Mesodermal cell (in vitro differentiated cells): Measurements from ENCODE around the gene DZIP1L. TPM values are rescaled to one million over a fixed set of nuclear protein-coding genes. Genes with fewer than 3 reads are reported as not detected.
A peak's percentile ranks its signal among the peaks of the same experiment; 100 is the strongest.
"Not testable (repeated sequence)": the region's sequence is repeated elsewhere in the genome, so short reads cannot be mapped to it uniquely, and the experiment has no call there.

ENCODE experiments used
- H3K27ac ChIP-seq: 2 replicates; pipeline ENCODE4 v1.7.0; 2013; ENCODE audit warnings: mild to moderate bottlenecking, low read depth, low read length, moderate library complexity; ENCODE audit not compliant: severe bottlenecking
- H3K36me3 ChIP-seq: 2 replicates; pipeline ENCODE4 v1.7.1; 2013; ENCODE audit warnings: mild to moderate bottlenecking, low read length, moderate library complexity; ENCODE audit not compliant: control insufficient read depth, insufficient read depth
- H3K4me1 ChIP-seq: one replicate; pipeline ENCODE4 v1.7.1; 2013; ENCODE audit warnings: mild to moderate bottlenecking, low read length; ENCODE audit not compliant: insufficient read depth, control insufficient read depth, poor library complexity, severe bottlenecking
- H3K4me3 ChIP-seq: 2 replicates; pipeline ENCODE4 v1.7.0; 2013; ENCODE audit warnings: low read length, control low read depth, mild to moderate bottlenecking; ENCODE audit not compliant: insufficient read depth, poor library complexity, severe bottlenecking; ENCODE audit errors: extremely low read depth
- H3K9me3 ChIP-seq: 2 replicates; pipeline ENCODE4 v1.7.1; 2013; ENCODE audit warnings: mild to moderate bottlenecking, low read length, moderate library complexity; ENCODE audit not compliant: control insufficient read depth
- WGBS, 2 experiments: methylation state at CpG; one replicate each; pipeline ENCODE4 v1.1.5; 2013; ENCODE audit warnings: missing lambda C conversion rate in 2 of 2; ENCODE audit not compliant: insufficient coverage in 2 of 2; 5-methylcytosine and 5-hydroxymethylcytosine counted together
- polyA plus RNA-seq, 2 experiments: library from polyadenylated mRNA; stranded (reverse); fragments of 50-300 nt; gene quantifications; one replicate each; pipeline ENCODE4 v1.2.3, GENCODE V29; 2013

DZIP1L gene, protein sequence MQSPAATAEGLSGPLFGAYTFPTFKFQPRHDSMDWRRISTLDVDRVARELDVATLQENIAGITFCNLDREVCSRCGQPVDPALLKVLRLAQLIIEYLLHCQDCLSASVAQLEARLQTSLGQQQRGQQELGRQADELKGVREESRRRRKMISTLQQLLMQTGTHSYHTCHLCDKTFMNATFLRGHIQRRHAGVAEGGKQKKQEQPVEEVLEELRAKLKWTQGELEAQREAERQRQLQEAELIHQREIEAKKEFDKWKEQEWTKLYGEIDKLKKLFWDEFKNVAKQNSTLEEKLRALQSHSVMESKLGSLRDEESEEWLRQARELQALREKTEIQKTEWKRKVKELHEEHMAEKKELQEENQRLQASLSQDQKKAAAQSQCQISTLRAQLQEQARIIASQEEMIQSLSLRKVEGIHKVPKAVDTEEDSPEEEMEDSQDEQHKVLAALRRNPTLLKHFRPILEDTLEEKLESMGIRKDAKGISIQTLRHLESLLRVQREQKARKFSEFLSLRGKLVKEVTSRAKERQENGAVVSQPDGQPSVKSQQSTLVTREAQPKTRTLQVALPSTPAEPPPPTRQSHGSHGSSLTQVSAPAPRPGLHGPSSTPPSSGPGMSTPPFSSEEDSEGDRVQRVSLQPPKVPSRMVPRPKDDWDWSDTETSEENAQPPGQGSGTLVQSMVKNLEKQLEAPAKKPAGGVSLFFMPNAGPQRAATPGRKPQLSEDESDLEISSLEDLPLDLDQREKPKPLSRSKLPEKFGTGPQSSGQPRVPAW
- 12.6 TPM for polyA plus RNA-seq (2013, experiment 1 of 2)
- 9.6 TPM for polyA plus RNA-seq (2013, experiment 2 of 2)

DNA sequence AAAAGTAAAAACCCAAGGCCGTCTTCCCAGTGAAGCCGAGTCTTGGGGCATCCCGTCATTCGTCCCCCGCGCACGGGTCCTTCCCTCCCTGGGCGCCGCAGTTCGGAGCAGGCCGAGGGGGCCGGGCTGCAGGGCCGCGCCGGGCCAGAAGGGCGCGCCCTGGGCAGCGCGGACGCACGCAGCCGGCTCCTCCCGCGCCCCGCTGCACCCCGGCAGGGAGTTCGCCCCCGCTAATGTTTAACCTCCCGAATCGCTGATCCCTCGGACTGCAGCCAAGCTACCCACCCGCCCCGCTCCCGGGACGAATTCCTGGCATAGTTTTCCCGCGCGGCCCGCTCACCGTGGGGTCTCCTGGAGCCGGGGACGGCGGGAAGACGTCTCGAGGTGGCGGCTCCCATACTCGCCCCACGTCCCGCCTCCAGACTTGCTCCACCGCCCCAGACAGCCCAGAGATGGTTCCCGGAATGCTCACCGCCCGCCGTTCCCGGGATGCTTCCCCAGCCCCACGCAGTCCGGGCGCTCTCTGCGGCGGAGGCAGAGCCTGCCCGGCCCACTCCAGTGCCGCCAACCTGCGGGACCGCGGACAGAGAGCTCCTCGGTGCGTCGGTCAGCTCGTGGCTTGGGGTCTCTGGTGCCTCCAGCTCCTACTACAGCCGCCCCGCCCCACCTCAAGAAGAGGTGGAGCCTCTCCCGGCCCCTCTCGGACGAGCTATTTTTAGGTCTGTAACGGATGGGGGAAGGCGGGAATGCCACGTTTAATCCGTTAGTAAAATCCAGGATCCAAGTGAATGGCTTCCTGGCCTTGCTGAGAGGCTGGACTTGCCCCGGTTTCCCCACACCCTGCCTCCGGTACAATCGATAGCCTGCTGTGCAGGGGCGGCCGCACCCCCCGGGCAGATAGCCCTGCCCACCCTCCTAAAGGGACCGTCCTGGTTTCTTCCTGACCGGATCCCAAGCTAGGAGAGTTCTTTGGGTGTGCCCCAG lies at the start of gene DZIP1L:
Gene DZIP1L, minus strand, starts transcription at position 621 of the 984 bp plus-strand sequence. CDS start 11,637 bp downstream, outside the sequence.
- Histone ChIP-seq H3K4me3 (peak within 1 kb of the TSS; percentile 91), H3K27ac (peak within 1 kb of the TSS; percentile 93), H3K36me3 (peaks cover 17% of the 10 kb centered on the region), H3K9me3 (peaks cover 4% of the 10 kb centered on the region), H3K4me1 (peaks cover 28% of the 10 kb centered on the region)
- WGBS, 2 experiments, result 0% methylated on average over 47 to 64 of the region's 86 CpGs

DNA sequence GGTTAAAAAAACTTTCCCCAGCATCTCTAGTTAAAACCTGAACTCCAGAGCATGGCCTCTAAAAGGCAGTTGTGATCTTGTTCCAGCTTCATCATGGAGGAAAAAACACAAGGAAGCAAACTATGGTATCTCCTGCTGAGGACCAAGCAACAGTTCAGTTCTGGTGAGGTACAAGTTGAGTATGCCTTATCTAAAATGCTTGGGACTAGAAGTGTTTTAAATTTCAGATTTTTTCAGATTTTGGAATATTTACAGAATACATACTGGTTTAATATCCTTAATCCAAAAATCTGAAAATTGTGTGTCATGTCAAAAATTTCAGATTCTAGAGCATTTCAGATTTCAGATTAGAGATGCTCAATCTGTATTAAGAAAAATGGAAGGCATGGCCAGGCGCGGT lies 49.7 kb upstream of the DZIP1L start:
- H3K27ac ChIP-seq, result no peak overlapping the region
- H3K9me3 ChIP-seq, result no peaks in the 10 kb centered on the region
- no peak overlapping the region for H3K4me3 ChIP-seq
- H3K4me1 ChIP-seq, result no peaks in the 10 kb centered on the region
- WGBS, 2 experiments, result 100% methylated on average over 2 of the region's 2 CpGs
- peaks cover 78% of the 10 kb centered on the region for H3K36me3 ChIP-seq

DNA sequence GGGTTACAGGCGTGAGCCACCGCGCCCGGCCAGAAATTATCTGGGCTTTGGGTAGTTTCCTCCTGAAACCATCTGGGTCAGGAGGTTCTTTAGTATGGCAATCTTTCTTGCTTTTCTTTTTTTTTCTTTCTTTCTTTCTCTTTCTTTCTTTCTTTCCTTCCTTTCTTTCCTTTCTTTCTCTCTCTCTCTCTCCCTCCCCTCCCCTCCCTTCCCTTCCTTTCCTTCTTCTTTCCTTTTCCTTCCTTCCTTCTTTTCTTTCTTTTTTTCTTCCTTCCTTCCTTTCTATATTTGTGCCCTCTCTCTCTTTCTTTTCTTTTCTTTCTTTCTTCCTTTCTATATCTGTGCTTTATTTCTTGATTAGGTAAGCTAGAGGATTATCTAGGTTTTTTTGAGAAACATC lies 42.3 kb upstream of the DZIP1L start:
- H3K36me3 ChIP-seq, result peaks cover 23% of the 10 kb centered on the region
- H3K9me3 ChIP-seq, result no peaks in the 10 kb centered on the region
- 93 to 96% methylated on average over 3 to 4 of the region's 4 CpGs for WGBS, 2 experiments
- no peak overlapping the region for H3K27ac ChIP-seq
- H3K4me1 ChIP-seq, result no peaks in the 10 kb centered on the region
- H3K4me3 ChIP-seq, result no peak overlapping the region

DNA sequence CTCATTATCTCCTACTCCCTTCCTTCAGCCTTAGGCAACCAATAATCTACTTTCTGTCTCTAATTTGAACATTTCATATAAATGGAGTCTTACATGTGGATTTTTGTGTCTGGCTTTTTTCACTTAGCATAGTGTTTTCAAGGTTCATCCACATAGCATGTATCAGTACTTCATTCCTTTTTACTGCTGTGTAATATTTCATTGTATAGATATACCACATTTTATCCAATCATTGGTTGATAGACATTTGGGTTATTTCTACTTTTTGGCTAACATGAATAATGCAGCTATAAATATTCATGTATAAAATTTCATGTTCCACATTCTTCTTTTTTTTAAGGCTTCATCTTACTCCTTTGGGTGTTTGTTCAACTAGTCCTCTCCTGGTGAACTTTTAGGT lies 39.1 kb upstream of the DZIP1L start:
- Histone ChIP-seq H3K27ac (no peak overlapping the region), H3K4me1 (no peaks in the 10 kb centered on the region), H3K36me3 (no peaks in the 10 kb centered on the region), H3K4me3 (no peak overlapping the region), H3K9me3 (no peaks in the 10 kb centered on the region)

DNA sequence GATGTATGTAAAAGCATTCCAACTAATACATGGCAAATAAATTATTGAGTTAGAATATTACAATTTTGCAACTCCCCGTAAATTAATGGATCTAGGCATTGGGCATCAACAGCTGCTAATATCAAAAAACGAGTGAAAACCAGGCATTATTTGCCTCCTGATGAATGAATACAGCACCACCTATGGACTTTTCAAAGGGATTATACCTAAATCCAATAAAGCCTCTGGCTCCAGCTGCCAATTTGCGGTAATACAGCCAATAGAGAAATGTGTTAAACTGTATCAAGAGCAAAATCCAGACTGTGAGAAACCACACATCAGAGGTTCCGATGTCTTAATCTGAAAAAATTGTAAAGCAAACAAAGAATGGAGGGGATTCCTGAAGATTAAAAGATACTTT lies 33.1 kb upstream of the DZIP1L start:
- Histone ChIP-seq H3K27ac (no peak overlapping the region), H3K36me3 (no peaks in the 10 kb centered on the region), H3K4me1 (no peaks in the 10 kb centered on the region), H3K4me3 (no peak overlapping the region), H3K9me3 (no peaks in the 10 kb centered on the region)
- WGBS, 2 experiments, result 60 to 100% methylated on average over 1 to 2 of the region's 4 CpGs

DNA sequence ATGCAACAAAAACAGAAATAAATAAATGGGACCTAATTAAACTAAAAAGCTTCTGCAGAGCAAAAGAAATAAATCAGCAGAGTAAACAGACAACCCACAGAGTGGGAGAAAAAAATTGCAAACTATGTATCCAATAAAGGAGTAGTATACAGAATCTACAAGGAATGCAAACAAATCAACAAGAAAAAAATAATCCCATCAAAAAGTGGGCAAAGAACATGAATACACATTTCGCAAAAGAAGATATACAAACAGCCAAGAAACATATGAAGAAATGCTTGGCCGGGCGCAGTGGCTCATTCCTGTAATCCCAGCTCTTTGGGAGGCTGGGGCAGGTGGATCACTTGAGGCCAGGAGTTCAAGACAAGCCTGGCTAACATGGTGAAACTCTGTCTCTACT lies 26.8 kb upstream of the DZIP1L start:
- not testable (repeated sequence) for H3K9me3 ChIP-seq, H3K36me3 ChIP-seq, H3K4me3 ChIP-seq, H3K27ac ChIP-seq
- WGBS, 2 experiments, result 87 to 94% methylated on average over 3 of the region's 3 CpGs
- peaks cover 13% of the 10 kb centered on the region for H3K4me1 ChIP-seq

DNA sequence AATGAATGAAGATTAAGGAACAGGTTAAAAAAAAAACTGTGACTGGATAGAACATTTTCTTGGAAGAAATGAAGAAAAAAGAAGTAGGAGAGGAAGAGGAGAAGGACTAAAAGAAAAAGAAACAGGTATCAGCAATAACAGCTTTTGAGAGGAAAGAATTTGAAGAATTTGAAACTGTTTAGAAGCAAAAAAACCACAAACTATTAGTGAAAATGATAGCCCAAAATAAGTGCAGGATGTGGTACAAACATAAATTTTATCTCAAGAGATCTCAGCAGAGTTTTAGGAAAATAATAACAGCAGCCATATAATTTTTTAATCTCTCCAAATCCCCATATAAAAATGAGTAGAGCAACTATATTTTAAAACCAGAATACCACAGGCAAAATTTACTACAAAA lies 25.5 kb upstream of the DZIP1L start:
- H3K36me3 ChIP-seq, result no peaks in the 10 kb centered on the region
- no peak overlapping the region for H3K4me3 ChIP-seq
- no peak overlapping the region for H3K27ac ChIP-seq
- peaks cover 16% of the 10 kb centered on the region for H3K4me1 ChIP-seq
- no peaks in the 10 kb centered on the region for H3K9me3 ChIP-seq

DNA sequence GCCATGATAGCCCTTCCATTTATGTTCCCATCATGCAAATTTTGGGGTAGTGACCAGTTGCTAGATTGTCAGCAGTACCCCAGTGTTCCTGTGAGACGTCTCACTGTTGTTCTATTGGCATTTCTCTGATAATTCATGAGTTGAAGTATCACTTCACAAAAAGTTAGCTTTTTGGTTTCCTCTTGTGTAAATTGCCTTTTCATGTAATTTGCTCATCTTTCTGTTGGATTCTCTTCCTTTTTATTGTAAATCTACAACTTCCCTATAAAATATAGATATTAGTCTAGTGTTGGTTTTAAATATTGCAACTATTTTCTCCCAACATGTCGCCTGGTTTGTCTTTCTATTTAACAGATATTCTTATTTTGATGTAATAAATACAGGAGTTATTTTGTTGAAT lies 24.3 kb upstream of the DZIP1L start:
- Histone ChIP-seq H3K27ac (no peak overlapping the region), H3K4me1 (peaks cover 16% of the 10 kb centered on the region), H3K36me3 (no peaks in the 10 kb centered on the region), H3K9me3 (no peaks in the 10 kb centered on the region), H3K4me3 (no peak overlapping the region)
- WGBS, 2 experiments, result no CpG with 5 or more reads among the region's 2 CpGs

DNA sequence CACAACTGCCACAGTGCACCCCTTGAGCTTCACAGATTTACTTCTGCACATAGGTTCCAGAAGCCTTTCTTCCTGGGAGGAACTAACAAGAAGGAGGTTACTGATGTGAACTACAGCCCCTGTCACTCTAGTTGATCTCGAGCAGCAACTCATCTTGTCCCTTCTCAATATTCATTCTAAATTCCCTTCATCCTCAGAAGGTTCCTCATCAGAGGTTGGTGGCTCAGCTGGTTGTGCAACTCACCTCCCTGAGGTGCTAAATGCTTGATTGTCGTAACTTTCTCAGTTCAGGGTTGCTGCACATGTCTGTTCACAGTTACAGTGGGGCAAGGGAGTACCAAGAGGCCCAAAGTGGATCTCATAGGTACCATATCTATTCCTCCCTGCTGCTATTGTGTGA lies 22.5 kb upstream of the DZIP1L start:
- WGBS, 2 experiments, result 83 to 93% methylated on average over 1 to 2 of the region's 2 CpGs
- no peaks in the 10 kb centered on the region for H3K36me3 ChIP-seq
- H3K9me3 ChIP-seq, result no peaks in the 10 kb centered on the region

DNA sequence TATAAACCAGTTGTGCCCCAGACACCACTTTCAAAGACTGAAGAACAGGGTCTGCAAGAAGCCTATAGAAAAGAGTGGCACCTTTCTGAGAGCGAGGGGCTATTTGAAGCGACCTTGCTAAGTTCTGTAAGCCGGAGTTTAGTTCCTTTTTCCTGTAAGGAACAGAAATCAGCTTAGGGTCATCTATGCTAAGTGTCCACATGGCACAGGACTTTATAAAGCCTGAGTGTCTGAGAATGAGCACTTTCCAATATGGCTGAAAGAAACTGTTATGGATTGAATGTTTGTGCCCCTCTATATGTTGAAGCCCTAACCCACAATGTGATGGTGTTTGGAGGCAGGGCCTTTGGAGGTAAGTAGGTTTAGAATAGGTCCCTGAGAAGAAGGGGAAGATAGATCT lies 20.8 kb upstream of the DZIP1L start:
- no peaks in the 10 kb centered on the region for H3K9me3 ChIP-seq
- peaks cover 13% of the 10 kb centered on the region for H3K4me1 ChIP-seq
- WGBS, 2 experiments, result 96 to 98% methylated on average over 3 of the region's 3 CpGs
- peak overlapping the region; percentile 16 for H3K27ac ChIP-seq
- no peaks in the 10 kb centered on the region for H3K36me3 ChIP-seq
- H3K4me3 ChIP-seq, result no peak overlapping the region

More for the DNA sequence above, 22.5 kb upstream of the DZIP1L start:
- Histone ChIP-seq H3K4me3 (no peak overlapping the region), H3K27ac (no peak overlapping the region), H3K4me1 (peaks cover 16% of the 10 kb centered on the region)
